ENCODE measurements around the gene STAB1.

STAB1 gene

DNA sequence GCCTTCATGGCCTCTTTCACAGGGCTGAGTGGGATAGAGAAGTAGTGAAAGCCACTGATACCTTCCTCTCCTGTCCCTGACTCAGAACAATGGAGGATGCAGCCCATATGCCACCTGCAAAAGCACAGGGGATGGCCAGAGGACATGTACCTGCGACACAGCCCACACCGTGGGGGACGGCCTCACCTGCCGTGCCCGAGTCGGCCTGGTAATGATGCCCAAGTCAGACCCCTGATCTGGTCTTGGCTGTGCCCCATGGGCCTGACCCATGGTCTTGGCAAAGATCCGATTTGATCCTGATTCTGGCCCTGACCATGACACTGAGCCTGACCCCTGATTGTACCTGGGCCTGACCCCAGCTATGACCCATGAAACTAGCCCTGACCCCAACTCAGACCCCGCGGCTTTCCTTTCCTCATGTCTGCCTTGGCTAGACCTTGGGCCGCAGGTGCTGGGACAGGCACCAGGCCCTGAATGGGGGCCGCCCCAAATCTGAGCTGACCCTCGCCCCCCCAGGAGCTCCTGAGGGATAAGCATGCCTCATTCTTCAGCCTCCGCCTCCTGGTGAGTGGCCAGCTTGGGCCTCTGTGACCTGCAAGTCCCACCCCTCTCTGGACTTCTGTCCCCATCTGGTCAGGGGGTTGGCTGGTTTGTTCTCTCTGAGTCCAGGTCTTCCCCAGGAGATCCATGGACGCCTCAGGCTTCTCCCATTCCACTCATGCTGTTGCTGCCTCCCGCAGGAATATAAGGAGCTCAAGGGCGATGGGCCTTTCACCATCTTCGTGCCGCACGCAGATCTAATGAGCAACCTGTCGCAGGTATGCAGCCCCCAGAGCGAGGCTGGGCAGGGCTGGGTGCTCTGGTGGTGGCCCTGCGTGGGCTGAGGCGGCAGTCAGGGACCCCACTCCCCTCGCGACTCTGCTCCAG is 22.9 kb downstream of the STAB1 start:
- no peaks in the 10 kb centered on the region for H3K27me3 ChIP-seq (ENCODE audit: control insufficient read depth, insufficient read depth, low read length)
- H2AFZ ChIP-seq = no peak overlapping the region
- no peak overlapping the region for H3K27ac ChIP-seq
- H3K36me3 ChIP-seq (ENCODE audit: control insufficient read depth, insufficient read depth, low read length) = no peaks in the 10 kb centered on the region
- no peaks in the 10 kb centered on the region for H3K79me2 ChIP-seq
- H3K9me3 ChIP-seq (ENCODE audit: control insufficient read depth, low read length) = no peaks in the 10 kb centered on the region
- H3K4me1 ChIP-seq = no peaks in the 10 kb centered on the region
- H3K4me2 ChIP-seq (ENCODE audit: low read length) = no peak overlapping the region
- no peak overlapping the region for H3K4me3 ChIP-seq (ENCODE audit: low read depth, low read length)
- no peak for TF ChIP-seq CTCF (IDR thresholded peaks at IDR 0.05)
- H3K9ac ChIP-seq = no peak overlapping the region

DNA sequence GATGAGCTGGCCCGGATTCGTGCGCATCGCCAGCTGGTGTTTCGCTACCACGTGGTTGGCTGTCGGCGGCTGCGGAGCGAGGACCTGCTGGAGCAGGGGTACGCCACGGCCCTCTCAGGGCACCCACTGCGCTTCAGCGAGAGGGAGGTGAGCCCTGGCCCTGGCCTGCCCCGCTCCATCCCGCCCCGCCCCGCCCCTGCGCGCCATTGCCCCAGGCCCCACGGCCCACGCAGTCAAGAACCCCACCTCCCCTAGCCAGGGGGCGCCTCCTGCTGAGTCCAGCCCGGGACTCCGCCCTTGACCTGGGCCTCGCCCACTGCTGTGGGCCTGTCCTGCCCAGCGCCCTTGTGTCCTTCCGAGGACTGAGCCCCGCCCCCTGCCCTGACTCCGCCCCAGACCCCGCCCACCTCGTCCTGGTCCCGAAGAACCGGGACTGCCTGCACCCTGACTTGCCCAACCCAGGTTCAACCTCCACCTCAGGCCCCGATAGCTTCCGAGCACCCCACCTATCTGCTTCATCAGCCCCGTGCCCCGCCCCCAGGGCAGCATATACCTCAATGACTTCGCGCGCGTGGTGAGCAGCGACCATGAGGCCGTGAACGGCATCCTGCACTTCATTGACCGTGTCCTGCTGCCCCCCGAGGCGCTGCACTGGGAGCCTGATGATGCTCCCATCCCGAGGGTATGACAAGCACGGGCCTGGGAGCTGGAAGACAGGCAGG is 23.7 kb downstream of the STAB1 start:
- no peak overlapping the region for H3K4me3 ChIP-seq (ENCODE audit: low read depth, low read length)
- no peak overlapping the region for H3K27ac ChIP-seq

DNA sequence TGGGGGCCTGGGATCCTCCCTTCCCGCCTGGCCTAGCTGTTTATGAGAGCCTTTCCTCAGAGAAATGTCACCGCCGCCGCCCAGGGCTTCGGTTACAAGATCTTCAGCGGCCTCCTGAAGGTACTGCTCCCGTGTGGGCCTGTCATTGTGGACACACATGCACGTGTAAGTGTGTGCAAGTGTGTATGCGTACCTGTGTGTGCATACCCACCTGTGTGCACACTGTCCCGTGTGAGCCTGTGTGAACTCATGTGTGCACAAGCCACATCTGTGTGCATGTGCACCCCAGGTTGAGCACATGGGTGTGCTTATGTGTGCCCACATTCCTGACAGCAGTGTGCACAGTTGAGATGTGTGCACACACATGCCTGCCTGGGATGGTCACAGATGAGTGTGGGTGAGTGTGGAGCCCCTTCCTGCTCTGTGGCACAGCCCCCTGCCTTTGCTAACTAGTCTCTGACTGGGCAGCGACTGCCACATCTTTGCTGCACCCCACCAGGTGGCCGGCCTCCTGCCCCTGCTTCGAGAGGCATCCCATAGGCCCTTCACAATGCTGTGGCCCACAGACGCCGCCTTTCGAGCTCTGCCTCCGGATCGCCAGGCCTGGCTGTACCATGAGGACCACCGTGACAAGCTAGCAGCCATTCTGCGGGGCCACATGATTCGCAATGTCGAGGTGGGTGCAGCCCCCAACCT is 24.5 kb downstream of the STAB1 start:
- Histone ChIP-seq H2AFZ (no peak overlapping the region), H3K36me3 (ENCODE audit: control insufficient read depth, insufficient read depth, low read length) (no peaks in the 10 kb centered on the region), H3K4me3 (ENCODE audit: low read depth, low read length) (no peak overlapping the region), H3K4me2 (ENCODE audit: low read length) (no peak overlapping the region), H3K9me3 (ENCODE audit: control insufficient read depth, low read length) (no peaks in the 10 kb centered on the region), H3K27me3 (ENCODE audit: control insufficient read depth, insufficient read depth, low read length) (no peaks in the 10 kb centered on the region), H3K4me1 (no peaks in the 10 kb centered on the region), H3K27ac (no peak overlapping the region), H3K79me2 (no peaks in the 10 kb centered on the region), H3K9ac (no peak overlapping the region)
- TF ChIP-seq CTCF (IDR thresholded peaks at IDR 0.05) = no peak

More for the DNA sequence above, 23.7 kb downstream of the STAB1 start:
- Histone ChIP-seq H2AFZ (no peak overlapping the region), H3K27me3 (ENCODE audit: control insufficient read depth, insufficient read depth, low read length) (no peaks in the 10 kb centered on the region), H3K9me3 (ENCODE audit: control insufficient read depth, low read length) (no peaks in the 10 kb centered on the region), H3K9ac (no peak overlapping the region), H3K36me3 (ENCODE audit: control insufficient read depth, insufficient read depth, low read length) (no peaks in the 10 kb centered on the region), H3K4me1 (no peaks in the 10 kb centered on the region), H3K4me2 (ENCODE audit: low read length) (no peak overlapping the region), H3K79me2 (no peaks in the 10 kb centered on the region)
- no peak for TF ChIP-seq CTCF (IDR thresholded peaks at IDR 0.05)

GRCh38 chr3:52520141-52520667 is 25.1 kb downstream of the STAB1 start:
- no peaks in the 10 kb centered on the region for H3K36me3 ChIP-seq (ENCODE audit: control insufficient read depth, insufficient read depth, low read length)
- no peaks in the 10 kb centered on the region for H3K79me2 ChIP-seq
- H3K27ac ChIP-seq = no peak overlapping the region
- H3K4me2 ChIP-seq (ENCODE audit: low read length) = no peak overlapping the region
- H3K27me3 ChIP-seq (ENCODE audit: control insufficient read depth, insufficient read depth, low read length) = no peaks in the 10 kb centered on the region
- H3K9ac ChIP-seq = no peak overlapping the region
- no peak for TF ChIP-seq CTCF (IDR thresholded peaks at IDR 0.05)
- H3K9me3 ChIP-seq (ENCODE audit: control insufficient read depth, low read length) = no peaks in the 10 kb centered on the region
- H2AFZ ChIP-seq = no peak overlapping the region
- no peak overlapping the region for H3K4me3 ChIP-seq (ENCODE audit: low read depth, low read length)
- H3K4me1 ChIP-seq = no peaks in the 10 kb centered on the region

Measured in parathyroid adenoma (tissue), 2 donors.